GM03348 (cell line): Measurements from ENCODE around the gene POMP.
"Not testable (repeated sequence)": the region's sequence is repeated elsewhere in the genome, so short reads cannot be mapped to it uniquely, and the experiment has no call there.

Experiments
- DNase-seq: peaks from one replicate; pipeline ENCODE4 v3.0.0; 2012; ENCODE audit warnings: low spot score

Gene POMP

GRCh38 chr13:28693605-28694491 is 34.9 kb downstream of the POMP start:
- not testable (repeated sequence) for DNase-seq

DNA sequence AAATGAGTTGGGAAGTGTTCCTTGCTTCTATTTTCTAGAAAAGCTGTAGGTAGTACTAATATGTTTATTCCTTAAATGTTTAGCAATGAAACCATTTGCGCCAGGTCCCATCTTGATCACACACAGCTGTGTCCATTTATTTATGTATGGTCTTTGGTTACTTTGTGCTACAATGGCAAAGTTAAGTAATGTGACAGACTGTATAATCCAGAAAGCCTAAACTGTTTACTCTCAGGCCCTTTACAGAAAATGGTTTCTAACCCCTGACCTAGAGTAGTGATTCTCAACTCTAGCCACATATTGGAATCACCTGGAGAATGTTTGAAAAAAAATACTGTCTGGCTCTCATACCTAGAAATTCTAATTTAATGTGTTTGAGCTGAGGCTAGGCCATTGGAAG is 38.5 kb downstream of the POMP start:
- no peak for DNase-seq

DNA sequence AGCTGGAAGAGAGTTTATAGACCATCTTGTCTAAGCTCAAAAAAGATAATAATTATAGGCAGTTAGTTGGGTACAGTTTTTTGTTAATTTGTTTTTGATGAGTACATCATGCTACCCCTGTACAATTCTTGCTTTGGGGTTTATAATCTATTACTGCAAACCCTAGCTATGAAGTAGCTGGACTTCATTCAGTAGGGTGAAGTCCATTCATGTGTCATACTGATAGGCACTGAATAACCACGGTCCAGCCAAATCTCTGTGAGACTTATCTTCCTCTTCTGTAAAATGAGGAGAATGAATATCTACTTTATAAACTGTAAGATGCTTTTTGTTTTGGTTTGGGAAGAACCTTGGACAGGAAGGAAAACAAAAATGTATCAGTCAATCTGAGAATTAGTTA is 40.3 kb downstream of the POMP start:
- no peak for DNase-seq

DNA sequence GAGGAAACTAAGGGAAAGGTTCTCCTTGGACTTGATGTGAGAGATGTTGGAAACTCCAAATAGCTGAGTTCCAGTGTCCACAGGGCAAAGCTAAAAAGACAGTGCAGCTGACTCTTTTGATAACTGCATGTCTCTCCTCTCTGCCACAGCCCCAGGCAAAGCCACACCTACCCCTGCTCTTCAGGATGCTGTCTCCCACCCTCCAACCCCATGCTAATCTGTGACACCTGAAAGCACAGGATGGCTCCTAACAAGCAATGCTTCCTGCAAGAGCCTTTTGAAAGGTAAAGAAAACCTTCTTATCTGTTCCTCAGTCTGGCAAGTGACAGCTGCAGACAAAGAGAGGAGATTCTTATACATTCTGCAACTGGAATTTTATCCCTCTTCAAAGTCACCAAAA is 45.4 kb downstream of the POMP start:
- DNase-seq, result no peak

- no peak for DNase-seq
These were observed 46.0 kb downstream of the POMP start for GRCh38 chr13:28704919-28705318.

DNA sequence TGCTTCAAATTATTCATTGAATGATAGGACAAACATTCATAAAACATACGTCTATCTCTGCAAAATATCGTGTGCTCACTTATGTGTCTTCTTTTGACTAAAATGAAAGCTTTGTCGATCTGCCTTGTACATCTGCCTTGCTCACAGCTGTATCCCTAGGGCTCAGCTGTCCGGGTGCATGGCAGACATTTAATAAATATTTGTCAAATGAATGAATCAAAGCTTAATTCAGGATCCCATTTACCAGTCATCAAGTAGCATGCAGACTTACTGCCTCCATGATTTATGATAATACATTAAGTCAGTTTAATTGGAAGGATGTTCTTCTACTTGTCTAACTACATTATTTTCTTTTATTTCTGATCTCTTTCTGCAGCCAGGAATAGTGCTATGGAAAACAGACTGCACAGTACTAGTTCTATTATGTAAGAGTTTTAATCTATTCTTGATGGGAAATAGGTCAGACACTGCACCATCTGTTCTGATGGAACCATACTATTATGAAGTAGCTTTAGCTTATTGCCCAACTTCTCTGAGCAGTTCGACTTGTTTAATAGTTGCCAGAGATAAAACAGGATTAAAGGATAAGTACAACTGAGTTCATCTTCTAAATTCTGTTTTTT is 46.6 kb downstream of the POMP start:
- DNase-seq, result peak; percentile 33

- peak; percentile 50 for DNase-seq
These were observed 48.9 kb downstream of the POMP start for GRCh38 chr13:28707629-28708427.

GRCh38 chr13:28710161-28710560 is 51.2 kb downstream of the POMP start:
- DNase-seq, result no peak

DNA sequence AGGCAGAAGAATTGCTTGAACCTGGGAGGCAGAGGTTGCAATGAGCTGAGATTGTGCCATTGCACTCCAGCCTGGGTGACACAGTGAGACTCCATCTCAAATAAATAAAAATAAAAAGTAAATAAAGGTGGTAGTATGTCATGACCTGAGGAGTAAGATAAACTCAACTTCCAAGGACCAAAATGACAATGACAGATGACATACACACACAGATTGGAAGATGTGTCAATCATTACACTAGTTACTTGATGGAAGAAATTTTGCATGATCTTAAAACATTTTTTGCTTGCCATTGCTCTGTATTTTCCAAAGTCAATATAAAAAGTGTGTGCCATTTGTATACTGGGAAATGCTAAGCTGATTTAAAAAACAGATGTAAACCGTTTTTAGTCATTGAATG is 55.7 kb downstream of the POMP start:
- DNase-seq, result no peak

GRCh38 chr13:28716511-28716910 is 57.6 kb downstream of the POMP start:
- peak; percentile 51 for DNase-seq

DNA sequence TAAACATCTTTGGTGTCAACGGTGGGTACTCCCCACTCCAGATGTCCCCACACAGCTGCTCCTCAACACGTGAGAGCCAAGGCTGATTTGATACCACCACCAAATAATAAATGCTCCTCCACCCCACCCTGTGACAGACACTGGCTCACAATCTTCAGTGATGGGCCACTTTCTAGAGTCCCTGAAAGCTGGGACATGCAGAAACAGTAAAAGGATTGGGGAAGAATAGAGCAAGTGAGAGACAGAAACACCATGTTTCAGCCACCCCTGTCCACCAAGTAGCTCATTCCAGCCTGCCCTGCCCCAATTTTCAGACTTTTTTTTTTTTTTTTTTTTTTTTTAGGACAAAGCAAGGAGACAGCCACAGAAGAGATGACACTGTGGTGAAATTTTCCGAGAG is 58.2 kb downstream of the POMP start:
- DNase-seq, result no peak

DNA sequence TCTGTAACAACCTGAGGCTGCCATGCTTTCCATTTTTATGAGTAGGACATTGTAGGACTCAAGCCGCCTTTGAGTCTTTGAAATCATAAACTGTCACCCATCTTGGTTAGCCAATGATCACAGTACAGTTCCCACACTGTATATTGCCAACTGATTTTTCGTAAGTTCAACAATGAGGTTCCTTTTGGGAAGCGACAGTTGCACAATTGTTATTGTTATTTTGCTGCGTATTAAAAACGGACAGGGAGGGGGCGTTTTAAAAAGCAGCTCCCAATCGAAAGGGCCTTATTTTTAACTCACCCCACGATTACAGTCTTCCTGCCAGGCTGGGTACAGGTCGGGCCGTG is 59.2 kb downstream of the POMP start:
- DNase-seq, result peak; percentile 7

- peak; percentile 99 for DNase-seq
These were observed 59.8 kb downstream of the POMP start, which contains the start of gene SLC46A3 for GRCh38 chr13:28718543-28719226. TSS of gene SLC46A3 (minus strand) at chr13:28718970. CDS start at chr13:28717998, 972 bp downstream.

- DNase-seq, result peak; percentile 79
These were observed 60.5 kb downstream of the POMP start for GRCh38 chr13:28719227-28720055.

DNA sequence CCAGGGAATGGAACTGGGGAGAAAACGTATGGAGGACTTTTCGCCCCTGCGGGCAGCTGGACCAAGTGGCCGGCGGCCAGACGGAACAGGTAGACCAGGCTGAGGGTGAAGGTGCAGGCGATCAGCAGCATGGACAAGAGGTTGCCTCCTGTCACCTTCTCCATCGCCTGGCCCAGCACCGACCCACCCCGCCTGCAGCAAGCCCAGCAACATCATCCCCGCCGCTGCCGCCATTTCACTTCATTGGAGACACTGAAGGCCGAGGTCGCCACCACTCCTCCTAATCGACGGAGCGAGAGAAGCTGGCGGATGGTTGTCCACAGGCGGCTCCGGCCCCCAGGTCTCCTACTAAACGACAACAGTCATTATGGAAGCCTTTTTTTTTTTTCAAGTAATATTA is 64.9 kb downstream of the POMP start:
- no peak for DNase-seq

DNA sequence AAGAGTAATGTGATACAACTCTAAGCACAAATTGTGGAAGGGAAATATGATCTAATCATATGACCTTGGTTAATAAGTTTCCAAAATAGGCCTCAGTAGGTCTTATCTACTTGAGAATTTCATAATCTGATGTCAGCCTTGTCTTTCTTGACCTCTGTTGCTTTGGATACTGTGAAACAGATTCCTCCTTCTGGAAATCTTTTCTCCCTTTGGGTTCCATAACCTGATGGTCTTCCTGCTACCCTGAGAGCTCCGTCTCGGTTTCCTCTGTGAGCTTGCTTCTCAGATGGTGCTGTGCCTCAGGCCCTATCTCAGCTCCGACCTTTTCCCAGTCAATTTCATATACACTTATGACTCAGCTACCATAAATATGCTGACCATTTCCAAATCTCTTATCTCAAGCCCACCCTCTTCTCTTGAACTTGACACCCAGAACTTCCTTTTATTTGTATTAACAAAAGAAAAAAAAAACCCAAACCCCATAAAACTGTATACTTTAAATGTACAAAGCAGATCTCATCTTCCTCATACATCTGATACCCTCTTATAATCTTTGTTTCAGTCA is 66.2 kb downstream of the POMP start:
- no peak for DNase-seq
